GM18526 (cell line): ENCODE measurements around the gene MIAT.

ENCODE experiments used
- POLR2A ChIP-seq: IDR thresholded peaks from 3 replicates; pipeline ENCODE4 v1.6.1; 2011; ENCODE audit not compliant: insufficient read length; ENCODE audit errors: extremely low read depth

MIAT gene

GRCh38 chr22:26674211-26675190 lies 17.1 kb downstream of the MIAT start:
- TF ChIP-seq POLR2A = no peak

- no peak for TF ChIP-seq POLR2A
Observed at GRCh38 chr22:26675687-26676268, 18.4 kb downstream of the MIAT start.

GRCh38 chr22:26677217-26677616 lies 19.8 kb downstream of the MIAT start:
- no peak for TF ChIP-seq POLR2A

DNA sequence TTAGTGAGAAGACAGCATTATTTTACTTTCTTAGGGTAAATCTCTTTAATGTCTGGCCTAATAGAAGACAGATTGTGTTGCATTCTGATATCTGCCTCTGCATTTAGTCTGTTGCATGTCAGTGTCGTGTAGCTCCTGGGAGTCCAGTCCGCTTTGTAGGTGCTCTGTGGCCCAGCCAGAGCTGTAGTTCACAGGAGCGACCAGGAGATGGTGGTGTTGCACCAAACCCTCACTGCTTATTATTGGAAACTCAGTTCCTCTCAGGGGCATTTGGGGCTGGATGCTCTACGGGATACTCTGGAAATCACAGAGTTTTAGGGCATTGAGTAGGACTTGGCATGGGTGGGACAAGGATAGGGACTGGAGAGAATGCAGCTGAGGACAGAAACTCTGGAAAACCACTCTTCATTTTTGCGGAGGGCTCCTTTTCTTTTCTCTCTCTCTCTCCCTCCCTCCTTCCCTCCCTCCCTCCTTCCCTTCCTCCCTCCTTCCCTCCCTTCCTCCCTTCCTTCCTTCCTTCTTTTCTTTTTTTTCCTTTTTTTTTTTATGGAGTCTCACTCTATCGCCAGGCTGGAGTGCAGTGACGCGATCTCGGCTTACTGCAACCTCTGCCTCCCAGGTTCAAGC lies 21.7 kb downstream of the MIAT start:
- no peak for TF ChIP-seq POLR2A

DNA sequence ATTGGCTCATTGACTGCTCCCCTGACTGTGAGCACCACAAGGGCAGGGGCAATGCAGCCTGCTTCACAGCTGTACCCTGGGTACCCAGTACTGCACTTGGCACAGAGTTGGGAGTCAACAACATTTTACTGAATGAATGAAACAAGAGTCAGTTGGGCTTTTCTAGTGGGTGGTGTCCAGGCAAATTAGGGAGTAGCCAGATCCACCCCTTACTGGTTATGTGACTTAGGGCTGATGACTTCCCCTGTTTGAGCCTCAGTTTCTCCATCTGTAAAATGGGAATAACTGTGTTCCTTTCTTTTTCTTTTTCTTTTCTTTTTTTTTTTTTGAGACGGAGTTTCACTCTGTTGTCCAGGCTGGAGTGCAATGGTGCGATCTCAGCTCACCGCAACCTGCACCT lies 23.1 kb downstream of the MIAT start:
- no peak for TF ChIP-seq POLR2A

DNA sequence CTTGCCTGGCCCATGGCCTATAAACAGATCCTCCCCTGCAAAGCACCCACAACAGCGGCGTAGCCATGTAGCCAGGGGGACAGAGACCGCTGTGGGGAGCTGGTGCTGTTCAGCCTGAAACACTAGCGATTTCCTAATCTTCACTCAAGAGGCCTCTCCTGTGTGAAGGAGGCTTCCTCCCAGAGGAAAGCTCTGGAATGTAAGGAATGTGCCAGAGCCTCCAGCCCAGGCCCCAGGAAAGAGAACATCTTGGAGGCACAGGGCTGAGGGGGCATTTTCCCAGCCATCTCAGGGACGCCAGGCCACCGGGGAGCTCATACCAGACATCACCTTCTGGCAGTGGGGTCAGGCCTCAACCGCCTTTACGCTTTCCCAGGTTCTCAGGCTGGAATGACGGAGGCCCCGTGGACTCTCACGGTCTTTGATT lies 24.0 kb downstream of the MIAT start:
- TF ChIP-seq POLR2A = no peak

DNA sequence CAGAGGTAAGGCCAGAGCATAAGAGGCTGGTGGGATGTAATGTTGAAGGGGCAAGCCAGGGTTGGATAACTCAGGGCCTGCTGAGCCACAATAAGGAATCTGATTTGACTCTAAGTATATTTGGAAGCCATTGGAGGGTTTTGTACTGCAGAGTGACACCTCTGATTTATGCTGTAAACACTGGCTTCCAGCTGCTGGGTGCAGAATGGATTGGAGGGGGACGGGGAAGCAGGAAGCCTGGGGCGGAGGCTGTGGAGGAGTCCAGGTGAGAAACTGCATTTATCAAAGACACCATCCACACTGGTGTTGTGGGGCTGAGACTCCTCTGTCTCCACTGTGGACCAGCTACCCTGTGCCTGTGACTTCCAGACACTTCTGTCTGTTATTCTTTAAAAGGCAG lies 26.8 kb downstream of the MIAT start:
- TF ChIP-seq POLR2A = no peak

DNA sequence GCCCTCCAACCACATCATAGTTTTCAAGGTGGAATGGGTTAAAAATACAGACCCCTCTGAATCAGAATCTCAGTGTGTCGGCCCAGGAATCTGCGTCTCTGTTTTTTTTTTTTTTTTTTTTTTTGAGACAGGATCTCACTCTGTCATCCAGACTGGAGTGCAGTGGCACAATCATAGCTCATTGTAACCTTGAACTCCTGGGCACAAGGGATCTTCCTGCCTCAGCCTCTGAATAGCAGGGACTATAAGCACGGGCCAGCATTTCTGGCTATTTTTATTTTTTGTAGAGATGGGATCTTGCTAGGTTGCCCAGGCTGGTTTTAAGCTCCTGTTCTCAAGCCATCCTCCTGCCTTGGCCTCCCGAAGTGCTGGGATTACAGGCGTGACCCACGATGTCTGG lies 28.2 kb downstream of the MIAT start:
- no peak for TF ChIP-seq POLR2A

GRCh38 chr22:26687439-26687838 lies 30.1 kb downstream of the MIAT start:
- no peak for TF ChIP-seq POLR2A

GRCh38 chr22:26689513-26690301 lies 32.3 kb downstream of the MIAT start:
- TF ChIP-seq POLR2A = no peak

GRCh38 chr22:26690654-26691376 lies 33.4 kb downstream of the MIAT start:
- TF ChIP-seq POLR2A = no peak

GRCh38 chr22:26691377-26691716 lies 34.0 kb downstream of the MIAT start:
- TF ChIP-seq POLR2A = no peak

DNA sequence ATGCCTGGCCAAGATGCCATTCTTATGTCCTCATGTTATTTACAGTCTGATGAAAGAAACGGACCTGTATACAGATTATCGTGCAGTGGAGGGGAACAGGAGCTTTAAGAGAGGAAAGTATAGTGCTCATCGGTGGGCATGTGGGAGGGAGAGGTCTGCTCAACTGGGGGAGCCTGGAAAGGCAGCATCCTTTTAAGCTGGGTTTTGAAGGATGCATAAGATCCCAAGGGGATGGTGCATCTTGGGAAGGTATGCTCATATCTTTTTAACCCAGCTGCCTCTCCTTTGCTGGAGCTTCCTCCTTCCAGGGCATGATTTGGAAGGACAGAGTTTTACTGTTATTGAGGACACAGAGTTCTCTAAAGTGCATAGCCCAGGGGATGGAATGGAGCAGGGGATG lies 34.8 kb downstream of the MIAT start:
- TF ChIP-seq POLR2A = no peak

- TF ChIP-seq POLR2A = no peak
Observed at GRCh38 chr22:26697151-26697550, 39.8 kb downstream of the MIAT start.

GRCh38 chr22:26700462-26700861 lies 43.1 kb downstream of the MIAT start:
- TF ChIP-seq POLR2A = no peak

DNA sequence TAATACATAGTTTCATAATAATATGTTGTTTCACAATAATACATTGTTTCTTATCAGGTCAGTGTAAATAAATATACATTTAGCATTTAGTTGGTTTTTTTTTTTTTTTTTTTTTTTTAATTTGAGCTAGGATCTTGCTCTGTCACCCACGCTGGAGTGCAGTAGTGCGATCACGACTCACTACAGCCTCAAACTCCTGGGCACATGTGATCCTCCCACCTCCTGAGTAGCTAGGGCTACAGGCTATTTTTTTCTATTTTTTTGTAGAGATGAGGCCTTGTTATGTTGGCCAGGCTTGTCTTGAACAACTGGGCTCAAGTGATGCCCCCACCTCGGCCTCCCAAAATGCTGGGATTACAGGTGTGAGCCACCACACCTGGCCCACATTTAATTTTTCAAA lies 43.5 kb downstream of the MIAT start:
- no peak for TF ChIP-seq POLR2A
